DOHH2 (cell line): Measurements from ENCODE around the gene PRND.

ENCODE experiments used
- H3F3A ChIP-seq: fragments of 200-600 bp; sonication (generic), shearing (Covaris generic); 2 replicates; pipeline ENCODE4 v1.6.0; 2016; ENCODE audit warnings: antibody characterized with exemption, mild to moderate bottlenecking; ENCODE audit not compliant: control insufficient read depth, insufficient read depth
- H3K27ac ChIP-seq: fragments of 200-600 bp; sonication (generic); 2 replicates; pipeline ENCODE4 v1.5.1; 2014; ENCODE audit warnings: low read depth, mild to moderate bottlenecking, low read length, moderate library complexity
- H3K27me3 ChIP-seq: fragments of 200-600 bp; sonication (generic); 2 replicates; pipeline ENCODE4 v1.6.1; 2014; ENCODE audit warnings: mild to moderate bottlenecking, low read length, mixed read lengths; ENCODE audit not compliant: control insufficient read depth
- H3K36me3 ChIP-seq: fragments of 200-600 bp; sonication (generic); 2 replicates; pipeline ENCODE4 v1.6.1; 2014; ENCODE audit warnings: mild to moderate bottlenecking, low read length, moderate library complexity, mixed read lengths; ENCODE audit not compliant: control insufficient read depth
- H3K4me1 ChIP-seq: fragments of 200-600 bp; sonication (generic); 2 replicates; pipeline ENCODE4 v1.6.1; 2014; ENCODE audit warnings: mild to moderate bottlenecking, low read length, mixed read lengths; ENCODE audit not compliant: control insufficient read depth
- H3K4me2 ChIP-seq: fragments of 200-600 bp; sonication (generic); 2 replicates; pipeline ENCODE4 v1.6.0; 2014; ENCODE audit warnings: mild to moderate bottlenecking, low read length, moderate library complexity
- H3K4me3 ChIP-seq: fragments of 200-600 bp; sonication (generic); 2 replicates; pipeline ENCODE4 v1.5.1; 2014; ENCODE audit warnings: mild to moderate bottlenecking, low read length, mixed read lengths
- H3K79me2 ChIP-seq: fragments of 200-600 bp; sonication (generic); 2 replicates; pipeline ENCODE4 v1.6.1; 2014; ENCODE audit warnings: mild to moderate bottlenecking, low read length, mixed read lengths; ENCODE audit not compliant: control insufficient read depth
- H3K9me2 ChIP-seq: fragments of 200-600 bp; sonication (generic); replicated peaks from 2 replicates; pipeline ENCODE4 v1.6.1; 2014; ENCODE audit warnings: mild to moderate bottlenecking, low read length, mixed read lengths; ENCODE audit not compliant: control insufficient read depth
- H3K9me3 ChIP-seq: fragments of 200-600 bp; sonication (generic); 2 replicates; pipeline ENCODE4 v1.6.1; 2014; ENCODE audit warnings: antibody characterized with exemption, low read length, mixed read lengths; ENCODE audit not compliant: control insufficient read depth, insufficient read depth
- H4K20me1 ChIP-seq: fragments of 200-600 bp; sonication (generic); 2 replicates; pipeline ENCODE4 v1.6.0; 2014; ENCODE audit warnings: low read depth, mild to moderate bottlenecking, antibody characterized with exemption, low read length, moderate library complexity; ENCODE audit not compliant: control insufficient read depth, insufficient read depth
- EZH2phosphoT487 ChIP-seq: fragments of 200-600 bp; sonication (generic); IDR thresholded peaks from 2 replicates; pipeline ENCODE4 v1.6.1; 2017; ENCODE audit warnings: borderline replicate concordance, mild to moderate bottlenecking, antibody characterized with exemption, low read length, moderate library complexity, mixed read lengths
- TF ChIP-seq, protein P1 (sequence below): fragments of 200-600 bp; sonication (generic); IDR thresholded peaks from one replicate; pipeline ENCODE4 v1.5.1; 2014; ENCODE audit warnings: antibody characterized with exemption, mild to moderate bottlenecking, low read depth, low read length; ENCODE audit not compliant: poor library complexity, severe bottlenecking

The PRND gene

GRCh38 chr20:4724459-4725262 is 3.0 kb downstream of the PRND start:
- H3K27ac ChIP-seq = no peak overlapping the region
- H3K4me2 ChIP-seq = no peak overlapping the region
- H3F3A ChIP-seq = peaks cover 8% of the 10 kb centered on the region; the same call in 1 of the 2 replicates
- H3K27me3 ChIP-seq = no peaks in the 10 kb centered on the region
- H4K20me1 ChIP-seq = no peaks in the 10 kb centered on the region
- H3K4me1 ChIP-seq = peaks cover 34% of the 10 kb centered on the region
- H3K4me3 ChIP-seq = no peak overlapping the region
- no peaks in the 10 kb centered on the region for H3K9me3 ChIP-seq
- no peaks in the 10 kb centered on the region for H3K9me2 ChIP-seq
- H3K79me2 ChIP-seq = no peaks in the 10 kb centered on the region
- no peaks in the 10 kb centered on the region for H3K36me3 ChIP-seq
- TF ChIP-seq, protein P1, sequence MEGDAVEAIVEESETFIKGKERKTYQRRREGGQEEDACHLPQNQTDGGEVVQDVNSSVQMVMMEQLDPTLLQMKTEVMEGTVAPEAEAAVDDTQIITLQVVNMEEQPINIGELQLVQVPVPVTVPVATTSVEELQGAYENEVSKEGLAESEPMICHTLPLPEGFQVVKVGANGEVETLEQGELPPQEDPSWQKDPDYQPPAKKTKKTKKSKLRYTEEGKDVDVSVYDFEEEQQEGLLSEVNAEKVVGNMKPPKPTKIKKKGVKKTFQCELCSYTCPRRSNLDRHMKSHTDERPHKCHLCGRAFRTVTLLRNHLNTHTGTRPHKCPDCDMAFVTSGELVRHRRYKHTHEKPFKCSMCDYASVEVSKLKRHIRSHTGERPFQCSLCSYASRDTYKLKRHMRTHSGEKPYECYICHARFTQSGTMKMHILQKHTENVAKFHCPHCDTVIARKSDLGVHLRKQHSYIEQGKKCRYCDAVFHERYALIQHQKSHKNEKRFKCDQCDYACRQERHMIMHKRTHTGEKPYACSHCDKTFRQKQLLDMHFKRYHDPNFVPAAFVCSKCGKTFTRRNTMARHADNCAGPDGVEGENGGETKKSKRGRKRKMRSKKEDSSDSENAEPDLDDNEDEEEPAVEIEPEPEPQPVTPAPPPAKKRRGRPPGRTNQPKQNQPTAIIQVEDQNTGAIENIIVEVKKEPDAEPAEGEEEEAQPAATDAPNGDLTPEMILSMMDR = no peak
- TF ChIP-seq EZH2phosphoT487 = no peak

DNA sequence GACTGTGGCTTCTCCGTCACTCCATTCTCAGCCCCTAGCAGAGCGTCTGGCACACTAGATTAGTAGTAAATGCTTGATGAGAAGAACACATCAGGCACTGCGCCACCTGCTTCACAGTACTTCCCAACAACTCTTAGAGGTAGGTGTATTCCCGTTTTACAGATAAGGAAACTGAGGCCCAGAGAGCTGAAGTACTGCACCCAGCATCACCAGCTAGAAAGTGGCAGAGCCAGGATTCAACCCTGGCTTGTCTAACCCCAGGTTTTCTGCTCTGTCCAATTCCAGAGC is 3.5 kb downstream of the PRND start:
- no peaks in the 10 kb centered on the region for H3K9me3 ChIP-seq

DNA sequence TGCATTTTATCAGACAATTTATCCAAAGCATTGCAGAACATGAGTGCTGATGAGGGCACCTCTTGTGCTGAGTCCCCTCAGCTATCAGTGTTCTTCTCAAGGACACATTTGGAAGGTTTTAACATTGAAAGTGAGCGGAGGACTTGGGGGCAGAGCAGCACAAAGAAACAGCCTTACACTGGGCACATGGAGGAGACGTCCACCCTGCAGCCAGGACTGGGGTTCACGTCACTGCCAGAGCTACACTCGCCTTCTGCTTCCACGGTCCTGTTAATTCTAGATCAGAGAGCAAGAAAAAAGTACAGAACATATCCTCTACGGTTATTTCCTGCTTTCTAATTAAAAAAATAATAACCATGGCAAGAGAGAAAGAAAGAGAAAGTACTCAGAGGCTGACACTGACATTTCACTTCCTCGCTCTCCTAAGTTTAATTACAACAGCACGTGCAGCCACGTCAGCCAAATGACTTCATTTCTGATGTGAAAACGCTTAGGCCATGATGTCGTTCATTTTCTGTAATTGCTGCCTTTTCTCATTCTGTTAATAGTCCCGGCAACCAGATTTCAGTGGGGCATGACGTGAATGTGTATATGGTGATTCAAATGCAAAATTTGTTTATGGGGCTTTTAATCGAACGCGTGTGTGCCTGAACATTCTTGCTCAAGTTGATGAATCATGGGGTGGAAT is 5.1 kb downstream of the PRND start:
- Histone ChIP-seq H3K9me2 (no peaks in the 10 kb centered on the region), H3K79me2 (no peaks in the 10 kb centered on the region), H3K4me2 (peak overlapping the region; percentile 58), H3K4me3 (peak overlapping the region; percentile 47), H3K36me3 (no peaks in the 10 kb centered on the region), H3F3A (no peaks in the 10 kb centered on the region), H4K20me1 (no peaks in the 10 kb centered on the region), H3K27me3 (no peaks in the 10 kb centered on the region), H3K9me3 (no peaks in the 10 kb centered on the region), H3K27ac (no peak overlapping the region), H3K4me1 (peaks cover 18% of the 10 kb centered on the region)
- no peak for TF ChIP-seq EZH2phosphoT487
- TF ChIP-seq, protein P1 = no peak

More for the DNA sequence above, 3.5 kb downstream of the PRND start:
- H3F3A ChIP-seq = peaks cover 2% of the 10 kb centered on the region; the same call in 1 of the 2 replicates
- H3K36me3 ChIP-seq = no peaks in the 10 kb centered on the region
- no peaks in the 10 kb centered on the region for H4K20me1 ChIP-seq
- H3K9me2 ChIP-seq = no peaks in the 10 kb centered on the region
- no peak overlapping the region for H3K27ac ChIP-seq
- no peaks in the 10 kb centered on the region for H3K79me2 ChIP-seq
- no peak overlapping the region for H3K4me2 ChIP-seq
- no peaks in the 10 kb centered on the region for H3K27me3 ChIP-seq
- no peak for TF ChIP-seq EZH2phosphoT487
- TF ChIP-seq, protein P1 = no peak
- peaks cover 29% of the 10 kb centered on the region for H3K4me1 ChIP-seq
- H3K4me3 ChIP-seq = no peak overlapping the region
